Measurements from ENCODE around the gene MGAM2.

GRCh38 chr7:142131439-142132185 is 20.1 kb downstream of the MGAM2 start:
- TF ChIP-seq CEBPB (IDR thresholded peaks at IDR 0.05), result no peak
- no peak for TF ChIP-seq RNF2 (IDR thresholded peaks at IDR 0.05; ENCODE audit: borderline replicate concordance, low read depth)
- no peak for TF ChIP-seq BHLHE40 (IDR thresholded peaks at IDR 0.05; ENCODE audit: low read depth, low read length)
- TF ChIP-seq, protein P1, sequence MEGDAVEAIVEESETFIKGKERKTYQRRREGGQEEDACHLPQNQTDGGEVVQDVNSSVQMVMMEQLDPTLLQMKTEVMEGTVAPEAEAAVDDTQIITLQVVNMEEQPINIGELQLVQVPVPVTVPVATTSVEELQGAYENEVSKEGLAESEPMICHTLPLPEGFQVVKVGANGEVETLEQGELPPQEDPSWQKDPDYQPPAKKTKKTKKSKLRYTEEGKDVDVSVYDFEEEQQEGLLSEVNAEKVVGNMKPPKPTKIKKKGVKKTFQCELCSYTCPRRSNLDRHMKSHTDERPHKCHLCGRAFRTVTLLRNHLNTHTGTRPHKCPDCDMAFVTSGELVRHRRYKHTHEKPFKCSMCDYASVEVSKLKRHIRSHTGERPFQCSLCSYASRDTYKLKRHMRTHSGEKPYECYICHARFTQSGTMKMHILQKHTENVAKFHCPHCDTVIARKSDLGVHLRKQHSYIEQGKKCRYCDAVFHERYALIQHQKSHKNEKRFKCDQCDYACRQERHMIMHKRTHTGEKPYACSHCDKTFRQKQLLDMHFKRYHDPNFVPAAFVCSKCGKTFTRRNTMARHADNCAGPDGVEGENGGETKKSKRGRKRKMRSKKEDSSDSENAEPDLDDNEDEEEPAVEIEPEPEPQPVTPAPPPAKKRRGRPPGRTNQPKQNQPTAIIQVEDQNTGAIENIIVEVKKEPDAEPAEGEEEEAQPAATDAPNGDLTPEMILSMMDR (IDR thresholded peaks at IDR 0.05), result no peak
- TF ChIP-seq RFX5 (IDR thresholded peaks at IDR 0.05), result no peak

Data from A549 (cell line).